Skeletal muscle satellite cell (primary cell): ENCODE data around the gene RGS4.
A peak's percentile ranks its signal among the peaks of the same experiment; 100 is the strongest.

Experiments
- H3K27me3 ChIP-seq: 2 replicates; pipeline ENCODE4 v1.7.0; 2013; ENCODE audit warnings: low read length; ENCODE audit not compliant: control insufficient read depth, insufficient read depth
- H3K36me3 ChIP-seq: 2 replicates; pipeline ENCODE4 v1.7.0; 2013; ENCODE audit warnings: mild to moderate bottlenecking, control low read depth, low read length; ENCODE audit not compliant: insufficient read depth
- H3K4me1 ChIP-seq: 2 replicates; pipeline ENCODE4 v1.7.0; 2013; ENCODE audit warnings: low read length; ENCODE audit not compliant: control insufficient read depth, insufficient read depth
- H3K4me2 ChIP-seq: 2 replicates; pipeline ENCODE4 v1.7.0; 2013; ENCODE audit warnings: mild to moderate bottlenecking, low read length
- H3K4me3 ChIP-seq: 2 replicates; pipeline ENCODE4 v1.7.0; 2013; ENCODE audit warnings: low read length
- H3K9ac ChIP-seq: 2 replicates; pipeline ENCODE4 v1.7.0; 2013; ENCODE audit warnings: mild to moderate bottlenecking, low read depth, low read length, moderate library complexity
- H3K9me3 ChIP-seq: replicated peaks from 2 replicates; pipeline ENCODE4 v1.7.0; 2013; ENCODE audit warnings: mild to moderate bottlenecking, control low read depth, low read length

RGS4 gene

GRCh38 chr1:163069655-163070277, 605 bp downstream of the RGS4 start:
- Histone ChIP-seq H3K9ac (peak overlapping the region; percentile 85), H3K4me3 (peak overlapping the region; percentile 68), H3K27me3 (no peaks in the 10 kb centered on the region), H3K4me1 (peaks cover 32% of the 10 kb centered on the region), H3K9me3 (no peaks in the 10 kb centered on the region), H3K36me3 (peaks cover 39% of the 10 kb centered on the region), H3K4me2 (peak overlapping the region; percentile 82)

GRCh38 chr1:163071405-163072255, 2.5 kb downstream of the RGS4 start:
- H3K27me3 ChIP-seq: no peaks in the 10 kb centered on the region
- peak overlapping the region; percentile 68 for H3K4me3 ChIP-seq
- H3K9ac ChIP-seq: peak overlapping the region; percentile 85
- H3K36me3 ChIP-seq: peaks cover 56% of the 10 kb centered on the region
- peak overlapping the region; percentile 82 for H3K4me2 ChIP-seq
- H3K4me1 ChIP-seq: peaks cover 32% of the 10 kb centered on the region
- H3K9me3 ChIP-seq: no peaks in the 10 kb centered on the region

- H3K4me2 ChIP-seq: peak overlapping the region; percentile 82
- H3K4me3 ChIP-seq: peak overlapping the region; percentile 68
- H3K9ac ChIP-seq: peak overlapping the region; percentile 63
- no peaks in the 10 kb centered on the region for H3K27me3 ChIP-seq
- H3K4me1 ChIP-seq: peaks cover 32% of the 10 kb centered on the region
- H3K36me3 ChIP-seq: peaks cover 56% of the 10 kb centered on the region
- H3K9me3 ChIP-seq: no peaks in the 10 kb centered on the region
Observed at GRCh38 chr1:163072658-163073057, 3.5 kb downstream of the RGS4 start.

GRCh38 chr1:163074004-163074403, 4.8 kb downstream of the RGS4 start:
- Histone ChIP-seq H3K36me3 (peaks cover 56% of the 10 kb centered on the region), H3K4me3 (no peak overlapping the region), H3K9ac (peak overlapping the region; percentile 63), H3K4me1 (peaks cover 24% of the 10 kb centered on the region), H3K9me3 (no peaks in the 10 kb centered on the region), H3K27me3 (no peaks in the 10 kb centered on the region), H3K4me2 (peak overlapping the region; percentile 82)

GRCh38 chr1:163074716-163075284, 5.6 kb downstream of the RGS4 start:
- Histone ChIP-seq H3K36me3 (peaks cover 56% of the 10 kb centered on the region), H3K27me3 (no peaks in the 10 kb centered on the region), H3K9me3 (no peaks in the 10 kb centered on the region), H3K4me1 (peaks cover 24% of the 10 kb centered on the region), H3K4me2 (peak overlapping the region; percentile 36), H3K4me3 (no peak overlapping the region), H3K9ac (peak overlapping the region; percentile 19)

- Histone ChIP-seq H3K27me3 (no peaks in the 10 kb centered on the region), H3K9ac (no peak overlapping the region), H3K36me3 (peaks cover 46% of the 10 kb centered on the region), H3K4me2 (no peak overlapping the region), H3K4me3 (no peak overlapping the region), H3K4me1 (peaks cover 24% of the 10 kb centered on the region), H3K9me3 (no peaks in the 10 kb centered on the region)
Observed at GRCh38 chr1:163076044-163076443, 6.9 kb downstream of the RGS4 start.

GRCh38 chr1:163076446-163076845, 7.3 kb downstream of the RGS4 start:
- no peak overlapping the region for H3K9ac ChIP-seq
- no peaks in the 10 kb centered on the region for H3K27me3 ChIP-seq
- peaks cover 22% of the 10 kb centered on the region for H3K4me1 ChIP-seq
- H3K4me2 ChIP-seq: no peak overlapping the region
- H3K4me3 ChIP-seq: no peak overlapping the region
- H3K36me3 ChIP-seq: peaks cover 46% of the 10 kb centered on the region
- no peaks in the 10 kb centered on the region for H3K9me3 ChIP-seq

- peaks cover 43% of the 10 kb centered on the region for H3K36me3 ChIP-seq
- H3K4me3 ChIP-seq: no peak overlapping the region
- no peaks in the 10 kb centered on the region for H3K9me3 ChIP-seq
- no peak overlapping the region for H3K4me2 ChIP-seq
- H3K4me1 ChIP-seq: peaks cover 18% of the 10 kb centered on the region
- no peak overlapping the region for H3K9ac ChIP-seq
- no peaks in the 10 kb centered on the region for H3K27me3 ChIP-seq
Observed at GRCh38 chr1:163076981-163077761, 8.0 kb downstream of the RGS4 start.

GRCh38 chr1:163082971-163083370, 13.8 kb downstream of the RGS4 start:
- Histone ChIP-seq H3K4me1 (peaks cover 38% of the 10 kb centered on the region), H3K9ac (no peak overlapping the region), H3K36me3 (no peaks in the 10 kb centered on the region), H3K27me3 (no peaks in the 10 kb centered on the region), H3K4me3 (no peak overlapping the region), H3K4me2 (no peak overlapping the region), H3K9me3 (no peaks in the 10 kb centered on the region)

- Histone ChIP-seq H3K36me3 (no peaks in the 10 kb centered on the region), H3K4me1 (peaks cover 38% of the 10 kb centered on the region), H3K27me3 (no peaks in the 10 kb centered on the region), H3K4me2 (no peak overlapping the region), H3K4me3 (no peak overlapping the region), H3K9ac (no peak overlapping the region), H3K9me3 (no peaks in the 10 kb centered on the region)
Observed at GRCh38 chr1:163083690-163084089, 14.5 kb downstream of the RGS4 start.

- H3K36me3 ChIP-seq: no peaks in the 10 kb centered on the region
- no peaks in the 10 kb centered on the region for H3K27me3 ChIP-seq
- H3K4me1 ChIP-seq: peaks cover 38% of the 10 kb centered on the region
- no peaks in the 10 kb centered on the region for H3K9me3 ChIP-seq
- H3K4me2 ChIP-seq: no peak overlapping the region
- H3K4me3 ChIP-seq: no peak overlapping the region
- H3K9ac ChIP-seq: no peak overlapping the region
Observed at GRCh38 chr1:163084330-163084729, 15.2 kb downstream of the RGS4 start.
